SK-N-SH treated with all-trans-retinoic acid at 6 μM for 48 hours (cell line): Measurements from ENCODE around the gene EGLN2.
"Not testable (repeated sequence)": the region's sequence is repeated elsewhere in the genome, so short reads cannot be mapped to it uniquely, and the experiment has no call there.

Source experiments
- ATAC-seq: fragments of 200-7000 bp; cut with Tn5 transposase; 3 replicates; pipeline ENCODE4 v1.9.1; 2020; ENCODE audit warnings: mild to moderate bottlenecking, moderate library complexity
- ARNTL ChIP-seq: fragments of 450-650 bp; formaldehyde crosslinking; IDR thresholded peaks from 2 replicates; pipeline ENCODE4 v1.5.0; 2020; ENCODE audit warnings: low read depth, mild to moderate bottlenecking, moderate library complexity, borderline replicate concordance
- CSRNP3 ChIP-seq: fragments of 250-450 bp; sonication (Bioruptor Pico); IDR thresholded peaks from 2 replicates; pipeline ENCODE4 v1.5.1; 2021; ENCODE audit warnings: mild to moderate bottlenecking, moderate library complexity
- ESRRG ChIP-seq: fragments of 250-450 bp; sonication (Bioruptor Pico); IDR thresholded peaks from 2 replicates; pipeline ENCODE4 v1.6.1; 2021; ENCODE audit warnings: mild to moderate bottlenecking
- ISL1 ChIP-seq: fragments of 250-450 bp; sonication (Bioruptor Pico); IDR thresholded peaks from 2 replicates; pipeline ENCODE4 v2.1.2; 2022; ENCODE audit warnings: mild to moderate bottlenecking, moderate library complexity
- OSR1 ChIP-seq: fragments of 250-450 bp; sonication (Bioruptor Pico); IDR thresholded peaks from 2 replicates; pipeline ENCODE4 v1.8.0; 2022; ENCODE audit warnings: moderate library complexity, mild to moderate bottlenecking, inconsistent platforms
- RARB ChIP-seq: fragments of 250-450 bp; sonication (Bioruptor Pico); IDR thresholded peaks from 2 replicates; pipeline ENCODE4 v1.8.0; 2021; ENCODE audit warnings: mild to moderate bottlenecking, moderate library complexity
- SNAI2 ChIP-seq: fragments of 250-450 bp; sonication (Bioruptor Pico); IDR thresholded peaks from 2 replicates; pipeline ENCODE4 v1.5.0; 2020; ENCODE audit warnings: mild to moderate bottlenecking, moderate library complexity
- TCF4 ChIP-seq: fragments of 250-450 bp; sonication (Bioruptor Pico); IDR thresholded peaks from 2 replicates; pipeline ENCODE4 v1.8.0; 2021; ENCODE audit warnings: mild to moderate bottlenecking, moderate library complexity, borderline replicate concordance
- TOX ChIP-seq: fragments of 250-450 bp; sonication (Bioruptor Pico); IDR thresholded peaks from 2 replicates; pipeline ENCODE4 v1.8.0; 2021; ENCODE audit warnings: mild to moderate bottlenecking, moderate library complexity, borderline replicate concordance
- ZC3H10 ChIP-seq: fragments of 250-450 bp; sonication (Bioruptor Pico); IDR thresholded peaks from 2 replicates; pipeline ENCODE4 v1.5.1; 2021; ENCODE audit warnings: mild to moderate bottlenecking, moderate library complexity
- ZFP3 ChIP-seq: fragments of 250-450 bp; sonication (Bioruptor Pico); IDR thresholded peaks from 2 replicates; pipeline ENCODE4 v1.5.0; 2020; ENCODE audit warnings: mild to moderate bottlenecking, moderate library complexity
- ZFP30 ChIP-seq: fragments of 450-650 bp; formaldehyde crosslinking; IDR thresholded peaks from 2 replicates; pipeline ENCODE4 v1.5.0; 2022; ENCODE audit warnings: mild to moderate bottlenecking, moderate library complexity
- ZNF565 ChIP-seq: fragments of 450-650 bp; formaldehyde crosslinking; conservative IDR thresholded peaks from 2 replicates; pipeline ENCODE4 v1.5.0; 2020; ENCODE audit warnings: low read depth, mild to moderate bottlenecking, moderate library complexity
- ZNF70 ChIP-seq: fragments of 450-650 bp; formaldehyde crosslinking; IDR thresholded peaks from 2 replicates; pipeline ENCODE4 v1.5.0; 2020; ENCODE audit warnings: mild to moderate bottlenecking, moderate library complexity
- ZNF8 ChIP-seq: fragments of 450-650 bp; formaldehyde crosslinking; IDR thresholded peaks from 2 replicates; pipeline ENCODE4 v1.5.0; 2020; ENCODE audit warnings: mild to moderate bottlenecking, moderate library complexity
- TF ChIP-seq, protein P1 (sequence below): fragments of 250-450 bp; sonication (Bioruptor Pico); IDR thresholded peaks from 2 replicates; pipeline ENCODE4 v1.5.1; 2020; ENCODE audit warnings: low read depth, mild to moderate bottlenecking, moderate library complexity
- TF ChIP-seq, protein P2 (sequence below): fragments of 250-450 bp; sonication (Bioruptor Pico); IDR thresholded peaks from 2 replicates; pipeline ENCODE4 v1.8.0; 2021; ENCODE audit warnings: low read depth, mild to moderate bottlenecking, moderate library complexity, borderline replicate concordance
- TF ChIP-seq, protein P3 (sequence below): fragments of 250-450 bp; sonication (Bioruptor Pico); IDR thresholded peaks from 2 replicates; pipeline ENCODE4 v1.8.0; 2020; ENCODE audit warnings: mild to moderate bottlenecking, moderate library complexity, borderline replicate concordance

EGLN2 gene

GRCh38 chr19:40831502-40832430, 32.8 kb downstream of the EGLN2 start:
- TF ChIP-seq TOX (CRISPR knock-in tag) = no peak
- no peak for TF ChIP-seq ZC3H10
- TF ChIP-seq SNAI2 (CRISPR knock-in tag) = no peak
- TF ChIP-seq ZNF565 (CRISPR knock-in tag) = no peak
- TF ChIP-seq, protein P1, sequence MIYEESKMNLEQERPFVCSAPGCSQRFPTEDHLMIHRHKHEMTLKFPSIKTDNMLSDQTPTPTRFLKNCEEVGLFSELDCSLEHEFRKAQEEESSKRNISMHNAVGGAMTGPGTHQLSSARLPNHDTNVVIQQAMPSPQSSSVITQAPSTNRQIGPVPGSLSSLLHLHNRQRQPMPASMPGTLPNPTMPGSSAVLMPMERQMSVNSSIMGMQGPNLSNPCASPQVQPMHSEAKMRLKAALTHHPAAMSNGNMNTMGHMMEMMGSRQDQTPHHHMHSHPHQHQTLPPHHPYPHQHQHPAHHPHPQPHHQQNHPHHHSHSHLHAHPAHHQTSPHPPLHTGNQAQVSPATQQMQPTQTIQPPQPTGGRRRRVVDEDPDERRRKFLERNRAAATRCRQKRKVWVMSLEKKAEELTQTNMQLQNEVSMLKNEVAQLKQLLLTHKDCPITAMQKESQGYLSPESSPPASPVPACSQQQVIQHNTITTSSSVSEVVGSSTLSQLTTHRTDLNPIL (CRISPR knock-in tag) = no peak
- TF ChIP-seq CSRNP3 (CRISPR knock-in tag) = no peak
- TF ChIP-seq, protein P2, sequence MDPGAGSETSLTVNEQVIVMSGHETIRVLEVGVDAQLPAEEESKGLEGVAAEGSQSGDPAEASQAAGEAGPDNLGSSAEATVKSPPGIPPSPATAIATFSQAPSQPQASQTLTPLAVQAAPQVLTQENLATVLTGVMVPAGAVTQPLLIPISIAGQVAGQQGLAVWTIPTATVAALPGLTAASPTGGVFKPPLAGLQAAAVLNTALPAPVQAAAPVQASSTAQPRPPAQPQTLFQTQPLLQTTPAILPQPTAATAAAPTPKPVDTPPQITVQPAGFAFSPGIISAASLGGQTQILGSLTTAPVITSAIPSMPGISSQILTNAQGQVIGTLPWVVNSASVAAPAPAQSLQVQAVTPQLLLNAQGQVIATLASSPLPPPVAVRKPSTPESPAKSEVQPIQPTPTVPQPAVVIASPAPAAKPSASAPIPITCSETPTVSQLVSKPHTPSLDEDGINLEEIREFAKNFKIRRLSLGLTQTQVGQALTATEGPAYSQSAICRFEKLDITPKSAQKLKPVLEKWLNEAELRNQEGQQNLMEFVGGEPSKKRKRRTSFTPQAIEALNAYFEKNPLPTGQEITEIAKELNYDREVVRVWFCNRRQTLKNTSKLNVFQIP (CRISPR knock-in tag) = no peak
- TF ChIP-seq ZNF70 = no peak
- no peak for TF ChIP-seq ESRRG (CRISPR knock-in tag)
- no peak for TF ChIP-seq TCF4 (CRISPR knock-in tag)
- TF ChIP-seq, protein P3, sequence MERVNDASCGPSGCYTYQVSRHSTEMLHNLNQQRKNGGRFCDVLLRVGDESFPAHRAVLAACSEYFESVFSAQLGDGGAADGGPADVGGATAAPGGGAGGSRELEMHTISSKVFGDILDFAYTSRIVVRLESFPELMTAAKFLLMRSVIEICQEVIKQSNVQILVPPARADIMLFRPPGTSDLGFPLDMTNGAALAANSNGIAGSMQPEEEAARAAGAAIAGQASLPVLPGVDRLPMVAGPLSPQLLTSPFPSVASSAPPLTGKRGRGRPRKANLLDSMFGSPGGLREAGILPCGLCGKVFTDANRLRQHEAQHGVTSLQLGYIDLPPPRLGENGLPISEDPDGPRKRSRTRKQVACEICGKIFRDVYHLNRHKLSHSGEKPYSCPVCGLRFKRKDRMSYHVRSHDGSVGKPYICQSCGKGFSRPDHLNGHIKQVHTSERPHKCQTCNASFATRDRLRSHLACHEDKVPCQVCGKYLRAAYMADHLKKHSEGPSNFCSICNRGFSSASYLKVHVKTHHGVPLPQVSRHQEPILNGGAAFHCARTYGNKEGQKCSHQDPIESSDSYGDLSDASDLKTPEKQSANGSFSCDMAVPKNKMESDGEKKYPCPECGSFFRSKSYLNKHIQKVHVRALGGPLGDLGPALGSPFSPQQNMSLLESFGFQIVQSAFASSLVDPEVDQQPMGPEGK (CRISPR knock-in tag) = no peak
- TF ChIP-seq ZFP30 (CRISPR knock-in tag) = no peak
- no peak for TF ChIP-seq OSR1 (CRISPR knock-in tag)
- no peak for TF ChIP-seq RARB (CRISPR knock-in tag)
- TF ChIP-seq ISL1 (CRISPR knock-in tag) = no peak
- TF ChIP-seq ZFP3 (CRISPR knock-in tag) = no peak
- no peak for TF ChIP-seq ARNTL (CRISPR knock-in tag)
- ATAC-seq = no peak; the same call in 2 of the 3 replicates

GRCh38 chr19:40832431-40832790, 33.4 kb downstream of the EGLN2 start:
- ATAC-seq = not testable (repeated sequence)

- not testable (repeated sequence) for ATAC-seq
These were observed 34.9 kb downstream of the EGLN2 start for GRCh38 chr19:40833728-40834533.

DNA sequence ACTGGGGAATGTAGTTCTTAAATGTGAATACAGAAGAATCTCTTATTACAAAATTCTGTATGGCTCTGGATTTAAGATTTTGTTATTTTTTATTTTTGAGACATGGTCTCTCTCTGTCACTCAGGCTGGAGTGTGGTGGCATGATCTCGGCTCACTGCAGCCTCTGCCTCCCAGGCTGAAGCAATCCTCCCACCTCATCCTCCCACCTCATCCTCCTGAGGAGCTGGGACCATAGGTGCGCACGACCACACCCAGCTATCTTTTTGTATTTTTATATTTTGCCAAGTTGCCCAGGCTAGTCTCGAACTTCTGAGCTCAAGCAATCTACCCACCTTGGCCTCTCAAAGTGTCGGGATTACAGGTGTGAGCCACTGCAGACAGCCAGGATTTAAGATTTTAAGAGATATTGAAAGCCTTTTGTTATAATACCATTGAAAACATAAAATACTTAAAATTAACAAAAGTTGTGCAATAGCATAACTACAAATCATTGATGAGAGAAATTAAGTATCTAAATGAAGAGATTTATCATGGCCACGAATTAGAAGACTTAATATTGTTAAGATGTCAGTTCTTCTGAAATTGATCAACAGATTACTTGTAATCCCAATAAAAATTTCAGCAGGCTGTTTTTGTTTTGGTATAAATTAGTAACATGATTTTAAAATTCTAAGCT, 37.9 kb downstream of the EGLN2 start:
- TF ChIP-seq ZNF565 (CRISPR knock-in tag) = no peak
- TF ChIP-seq ZNF8 = no peak
- TF ChIP-seq, all 23 proteins: peak for 0
- no peak for ATAC-seq

GRCh38 chr19:40838477-40838876, 39.5 kb downstream of the EGLN2 start:
- ATAC-seq = not testable (repeated sequence)

DNA sequence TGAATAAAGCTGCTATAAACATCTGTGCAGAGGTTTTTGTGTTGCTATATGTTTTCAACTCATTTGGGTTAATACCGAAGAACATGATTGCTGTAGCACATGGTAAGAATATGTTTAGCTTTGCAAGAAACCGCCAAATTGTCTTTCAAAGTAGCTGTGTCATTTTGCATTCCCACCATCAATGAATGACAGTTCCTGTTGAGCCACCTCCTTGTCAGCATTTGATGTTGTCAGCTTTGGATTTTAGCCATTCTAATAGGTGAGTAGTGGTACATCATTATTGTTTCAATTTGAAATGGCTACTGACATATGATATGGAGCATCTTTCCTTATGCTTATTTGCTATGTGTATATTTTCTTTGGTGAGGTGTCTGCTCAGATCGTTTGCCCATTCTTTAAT, 43.0 kb downstream of the EGLN2 start:
- not testable (repeated sequence) for ATAC-seq

DNA sequence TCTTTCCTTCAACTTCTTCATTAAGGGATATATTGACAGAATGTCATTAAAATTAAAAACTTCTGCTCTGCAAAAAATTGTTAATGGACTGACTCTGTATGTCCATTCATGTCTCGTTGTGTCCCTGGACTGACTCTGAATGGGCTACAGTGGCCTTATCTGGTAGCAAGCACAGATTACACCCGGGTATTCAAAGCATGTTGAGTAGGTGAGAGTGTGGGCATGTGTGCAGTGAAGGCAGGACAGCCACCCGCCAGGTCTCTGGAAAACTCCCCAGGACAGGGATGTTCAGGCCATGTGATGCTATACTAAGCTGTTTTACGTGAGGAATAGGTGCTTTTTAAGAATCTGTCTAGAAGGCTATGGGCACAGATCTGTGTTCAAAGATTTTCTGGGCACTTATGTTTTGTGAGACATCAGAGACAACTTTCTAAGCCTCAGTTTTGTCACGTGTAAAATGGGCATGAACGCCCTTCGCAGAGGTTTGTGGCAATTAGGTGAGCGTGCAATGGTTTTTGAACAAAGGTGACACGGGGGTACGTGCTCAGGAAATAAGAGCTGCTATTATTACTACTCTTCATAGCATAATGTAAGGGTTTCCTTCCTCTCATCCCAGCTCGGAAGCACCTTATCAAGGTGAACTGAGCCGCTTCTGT, 44.1 kb downstream of the EGLN2 start:
- ATAC-seq = not testable (repeated sequence)

GRCh38 chr19:40843653-40844052, 44.7 kb downstream of the EGLN2 start:
- ATAC-seq = peak; percentile 35; the same call in 2 of the 3 replicates

GRCh38 chr19:40846722-40847121, 47.7 kb downstream of the EGLN2 start:
- ATAC-seq = not testable (repeated sequence)

- ATAC-seq = not testable (repeated sequence)
These were observed 51.3 kb downstream of the EGLN2 start, which contains the start of gene CYP2A6 for GRCh38 chr19:40850277-40850676. Gene CYP2A6, minus strand, starts transcription at chr19:40850447. Its CDS starts 21 bp downstream, at chr19:40850426.
